Suppressor macrophage treated with lipopolysaccharide for 1 hour (primary cell): Measurements from ENCODE around the gene PRDM16.

Experiments used
- DNase-seq, 3 donors: peaks; one replicate each; pipeline ENCODE4 v3.0.0-alpha.2; 2020 to 2022

PRDM16 gene

GRCh38 chr1:3068564-3069431 is at the start of gene PRDM16:
TSS of gene PRDM16 (plus strand) at chr1:3069203. CDS start at chr1:3069260, 57 bp downstream.
- peak in 1 of 3 donors; percentile 24 for DNase-seq

GRCh38 chr1:3019516-3020051 is 49.4 kb upstream of the PRDM16 start:
- no peak for DNase-seq

GRCh38 chr1:3020263-3020909 is 48.6 kb upstream of the PRDM16 start:
- no peak for DNase-seq

GRCh38 chr1:3021233-3021671 is 47.8 kb upstream of the PRDM16 start, which contains the start of gene ACTRT2:
TSS of gene ACTRT2 (plus strand) at chr1:3021467. CDS start at chr1:3021687, 220 bp downstream.
- DNase-seq = no peak

DNA sequence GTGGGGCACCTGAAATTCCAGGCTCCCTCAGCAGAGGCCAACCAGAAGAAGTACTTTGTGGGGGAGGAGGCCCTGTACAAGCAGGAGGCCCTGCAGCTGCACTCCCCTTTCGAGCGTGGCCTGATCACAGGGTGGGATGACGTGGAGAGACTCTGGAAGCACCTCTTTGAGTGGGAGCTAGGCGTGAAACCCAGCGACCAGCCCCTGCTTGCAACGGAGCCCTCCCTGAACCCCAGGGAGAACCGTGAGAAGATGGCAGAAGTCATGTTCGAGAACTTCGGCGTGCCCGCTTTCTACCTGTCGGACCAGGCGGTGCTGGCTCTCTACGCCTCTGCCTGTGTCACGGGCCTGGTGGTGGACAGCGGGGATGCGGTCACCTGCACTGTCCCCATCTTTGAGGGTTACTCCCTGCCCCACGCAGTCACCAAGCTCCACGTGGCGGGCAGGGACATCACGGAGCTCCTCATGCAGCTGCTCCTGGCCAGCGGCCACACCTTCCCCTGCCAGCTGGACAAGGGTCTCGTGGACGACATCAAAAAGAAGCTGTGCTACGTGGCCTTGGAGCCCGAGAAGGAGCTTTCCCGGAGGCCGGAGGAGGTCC is 47.1 kb upstream of the PRDM16 start:
- DNase-seq = no peak

GRCh38 chr1:3022511-3022973 is 46.5 kb upstream of the PRDM16 start:
- no peak for DNase-seq

DNA sequence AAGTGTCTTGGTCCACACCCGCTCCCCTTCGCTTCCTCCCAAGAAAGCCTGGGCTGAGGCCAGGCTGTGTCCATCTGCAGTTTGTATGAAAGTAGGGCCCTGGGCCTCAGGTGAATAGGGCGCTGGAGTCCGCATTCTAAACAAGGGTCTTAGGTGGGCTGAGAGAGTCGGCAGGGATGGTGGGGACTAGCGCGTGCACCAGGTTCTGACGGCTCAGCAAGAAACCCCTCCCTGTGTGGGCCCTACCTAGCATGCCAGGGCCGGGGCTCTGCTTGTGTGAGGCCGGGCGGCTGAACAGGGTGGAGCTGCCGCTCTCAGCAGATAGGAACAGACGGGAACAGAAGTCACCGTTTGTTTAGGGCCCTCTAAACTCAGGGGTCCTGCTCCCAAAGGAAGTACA is 46.0 kb upstream of the PRDM16 start:
- no peak for DNase-seq

- no peak for DNase-seq
Measured at GRCh38 chr1:3024019-3024418, 45.0 kb upstream of the PRDM16 start.

GRCh38 chr1:3024588-3024987 is 44.4 kb upstream of the PRDM16 start:
- DNase-seq = no peak

DNA sequence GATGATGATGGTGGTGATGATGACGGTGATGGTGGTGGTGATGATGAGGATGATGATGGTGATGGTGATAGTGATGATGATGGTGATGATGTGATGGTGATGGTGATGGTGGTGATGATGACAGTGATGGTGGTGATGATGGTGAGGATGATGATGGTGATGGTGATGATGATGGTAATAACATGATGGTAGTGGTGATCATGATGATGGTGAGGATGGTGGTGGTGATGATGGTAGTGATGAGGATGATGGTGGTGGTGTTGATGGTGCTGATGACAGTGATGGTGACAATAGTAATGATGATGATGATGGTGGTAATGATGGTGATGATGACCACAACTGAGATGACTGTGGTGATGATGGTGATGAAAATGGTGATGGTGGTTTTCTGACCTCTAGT is 42.9 kb upstream of the PRDM16 start:
- no peak for DNase-seq

DNA sequence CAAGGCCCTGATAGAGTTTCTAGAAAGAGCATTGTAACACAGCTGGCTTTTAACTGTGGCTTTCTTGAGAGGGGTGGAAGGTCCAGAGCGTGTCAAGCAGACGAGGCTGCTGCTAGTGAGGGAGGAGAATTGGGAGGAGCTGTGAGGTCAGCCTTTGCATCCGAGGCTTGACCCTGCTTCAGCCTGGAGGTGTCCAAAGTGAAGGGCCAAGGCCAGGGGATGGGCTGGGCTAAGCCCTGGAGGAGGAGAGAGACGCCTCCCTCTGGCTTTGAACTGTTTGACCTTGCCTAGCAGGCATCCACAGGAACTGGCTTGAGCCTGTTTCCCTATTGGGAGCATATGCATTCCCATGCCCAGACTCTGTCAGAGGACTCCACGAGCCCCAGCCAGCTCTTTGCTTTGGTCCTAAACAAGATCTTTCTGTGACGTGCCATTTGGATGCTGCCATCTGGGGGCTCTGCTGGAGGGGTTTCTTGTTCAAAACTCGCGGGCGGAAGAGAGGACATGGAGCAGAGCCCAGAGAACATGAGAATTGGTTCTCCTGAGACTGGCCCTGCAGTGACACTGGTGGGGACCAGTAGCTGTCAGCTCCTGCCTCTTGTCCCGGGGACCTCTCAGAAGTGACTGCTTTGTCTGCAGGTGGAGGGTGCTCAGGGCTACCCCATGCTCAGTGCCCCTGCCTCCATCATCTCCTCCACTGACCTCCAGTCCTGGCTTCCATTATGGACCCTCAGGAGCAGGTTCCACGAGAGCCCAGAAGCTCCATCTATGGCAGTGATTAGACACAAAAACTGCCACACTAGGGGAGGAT is 42.2 kb upstream of the PRDM16 start:
- DNase-seq = no peak

DNA sequence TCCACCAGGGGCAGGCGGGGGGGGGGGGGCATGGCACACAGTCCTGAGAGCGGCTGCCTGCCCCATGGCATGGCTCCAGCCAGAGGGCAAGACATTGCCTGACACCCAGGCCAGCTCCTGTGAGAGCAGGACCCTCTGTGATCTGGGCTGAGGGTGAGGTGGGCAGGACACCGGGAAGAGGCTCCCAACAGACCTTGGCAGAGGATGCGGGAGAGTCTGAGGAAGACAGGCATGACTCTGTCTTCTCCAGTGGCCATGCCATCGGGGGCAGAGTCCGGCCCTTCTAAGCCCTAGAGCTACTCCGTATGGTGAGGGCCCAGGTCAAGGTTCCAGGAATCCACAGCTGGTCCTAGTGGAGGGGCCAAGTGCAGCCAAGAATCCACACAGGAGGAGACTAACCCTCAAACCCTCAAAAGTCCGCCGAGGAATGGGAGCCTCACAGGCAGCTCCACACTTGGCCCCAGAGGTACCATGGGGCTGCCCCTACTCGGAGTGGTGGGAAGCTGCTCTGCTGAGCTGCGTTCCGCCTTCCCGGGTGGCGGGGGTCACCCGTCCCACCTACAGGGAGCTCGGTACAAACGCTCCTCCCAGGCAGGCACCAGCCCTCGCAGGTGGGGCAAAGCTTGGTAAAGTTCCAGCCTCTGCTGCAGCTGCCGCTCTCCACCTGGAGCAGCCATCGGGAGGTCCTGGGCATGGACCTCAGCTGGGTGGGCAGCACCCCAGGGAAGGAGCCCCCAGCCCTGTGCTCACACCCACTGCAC is 41.2 kb upstream of the PRDM16 start:
- DNase-seq = no peak

DNA sequence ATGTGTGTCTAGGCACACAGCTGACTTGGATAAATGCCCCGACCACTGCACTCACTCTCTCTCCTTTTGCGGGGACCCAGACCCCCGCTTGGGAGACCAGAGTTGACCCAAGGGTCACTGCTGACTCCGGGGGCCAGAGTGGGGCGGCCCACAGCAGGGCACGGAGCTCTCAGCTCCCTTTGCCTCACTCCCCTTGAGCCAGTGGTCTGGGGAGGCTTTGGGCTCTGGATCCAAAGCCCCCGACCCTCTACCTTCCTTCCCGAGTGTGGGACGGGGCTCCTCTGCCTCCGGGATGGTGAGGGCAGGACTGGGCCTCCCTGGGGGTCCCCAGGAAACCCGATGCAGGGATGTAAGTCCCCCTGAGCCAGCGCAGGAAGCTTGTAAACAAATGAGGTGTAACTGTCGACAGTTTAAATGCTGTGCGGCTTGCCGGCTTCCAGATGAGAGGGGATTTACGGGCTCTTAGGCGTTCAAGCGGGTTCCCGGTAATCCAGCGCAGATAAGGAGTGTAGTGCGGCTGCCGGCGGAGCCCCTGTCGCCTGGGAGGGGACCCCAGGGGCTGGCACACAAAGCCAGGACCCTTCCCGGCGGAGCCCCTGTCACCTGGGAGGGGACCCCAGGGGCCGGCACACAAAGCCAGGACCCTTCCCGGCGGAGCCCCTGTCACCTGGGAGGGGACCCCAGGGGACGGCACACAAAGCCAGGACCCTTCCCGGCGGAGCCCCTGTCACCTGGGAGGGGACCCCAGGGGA is 40.3 kb upstream of the PRDM16 start:
- no peak for DNase-seq

DNA sequence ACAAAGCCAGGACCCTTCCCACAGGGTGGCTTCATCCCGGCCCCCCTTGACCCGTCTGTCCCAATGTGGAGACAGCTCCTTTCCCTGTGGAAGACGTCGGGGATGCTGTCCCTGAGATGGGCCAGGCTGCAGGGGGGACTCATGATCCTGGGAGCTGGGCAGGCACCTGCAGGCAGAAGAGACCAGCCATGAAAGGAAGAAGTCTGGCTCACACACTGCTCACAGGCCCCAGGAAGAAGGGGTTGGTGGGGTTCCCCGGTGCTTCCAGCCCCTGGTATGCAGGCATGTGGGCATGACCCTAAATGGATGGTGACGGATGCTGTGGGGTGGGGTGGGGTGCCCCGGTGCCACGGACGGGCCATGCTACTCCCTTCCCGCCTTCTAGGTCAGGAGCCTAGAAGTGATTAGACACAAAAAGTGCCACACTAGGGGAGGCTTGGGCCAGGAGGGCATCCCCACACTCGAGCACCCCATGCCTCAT is 39.5 kb upstream of the PRDM16 start:
- no peak for DNase-seq

DNA sequence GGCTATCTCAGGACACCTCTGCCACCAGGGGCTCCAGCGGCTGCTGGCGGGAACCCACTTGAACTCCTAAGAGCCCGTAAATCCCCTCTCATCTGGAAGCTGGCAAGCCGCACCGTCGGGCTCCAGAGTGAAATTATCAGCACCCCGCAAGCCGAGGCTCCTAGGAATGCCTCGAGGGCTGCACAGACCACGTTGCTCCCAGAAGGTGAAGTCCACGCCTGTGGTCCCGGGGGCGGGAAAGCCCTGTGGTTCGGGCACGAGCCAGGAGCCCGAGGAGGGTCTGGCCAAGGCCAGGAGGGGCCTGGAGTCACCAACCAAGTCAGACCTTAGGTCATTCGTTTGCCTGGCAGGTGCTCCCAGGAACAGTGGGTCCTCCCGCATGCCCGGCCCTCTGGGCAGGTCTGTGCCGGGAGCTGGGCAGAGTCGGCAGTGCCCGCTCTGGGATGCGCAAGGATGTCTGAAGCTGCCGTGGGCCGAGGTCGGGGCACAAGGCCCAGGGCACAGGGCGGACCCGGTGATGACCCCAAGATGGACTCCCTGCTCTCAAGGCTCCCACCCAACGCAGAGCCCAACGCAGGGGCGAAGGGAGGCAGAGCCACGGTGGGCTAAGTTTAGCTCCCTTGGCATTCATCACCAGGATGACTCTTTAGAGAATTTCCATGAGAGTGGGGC is 38.9 kb upstream of the PRDM16 start:
- DNase-seq = no peak

DNA sequence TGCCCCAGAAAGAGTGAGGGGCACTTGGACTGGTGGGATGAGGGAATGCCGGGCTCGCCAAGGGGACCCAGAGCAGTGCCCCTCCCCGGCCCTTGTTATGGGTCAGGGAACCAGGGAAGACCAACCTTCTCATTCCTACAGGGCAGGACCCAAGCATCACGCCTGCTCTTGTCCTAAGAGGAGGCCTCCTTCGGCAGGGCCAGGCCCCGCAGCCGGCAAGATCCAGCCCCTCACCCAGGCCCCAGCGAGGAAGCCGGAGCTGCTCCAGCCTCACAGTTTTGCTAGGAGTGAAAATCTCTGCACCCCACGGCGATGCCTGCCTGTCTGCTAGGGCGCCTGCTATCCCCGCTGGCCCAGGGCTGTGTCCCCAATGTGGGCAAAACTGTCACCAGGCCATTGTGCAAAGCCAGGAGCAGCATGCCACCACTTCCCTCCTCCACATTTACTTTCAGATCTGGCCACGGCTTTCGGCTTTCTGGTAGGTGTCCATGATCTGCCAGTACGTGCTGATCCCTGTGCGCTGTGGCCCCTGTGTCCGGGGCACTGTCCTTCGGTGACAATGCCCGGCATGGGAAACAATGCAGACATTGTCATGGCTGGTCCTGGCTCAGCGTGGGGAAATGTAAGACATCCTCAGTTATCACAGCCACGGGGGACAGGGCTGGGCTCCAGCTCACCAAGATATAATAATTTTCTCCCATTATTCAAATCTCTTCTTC is 38.2 kb upstream of the PRDM16 start:
- no peak for DNase-seq

- DNase-seq = no peak
Measured at GRCh38 chr1:3031401-3032221, 37.4 kb upstream of the PRDM16 start.

DNA sequence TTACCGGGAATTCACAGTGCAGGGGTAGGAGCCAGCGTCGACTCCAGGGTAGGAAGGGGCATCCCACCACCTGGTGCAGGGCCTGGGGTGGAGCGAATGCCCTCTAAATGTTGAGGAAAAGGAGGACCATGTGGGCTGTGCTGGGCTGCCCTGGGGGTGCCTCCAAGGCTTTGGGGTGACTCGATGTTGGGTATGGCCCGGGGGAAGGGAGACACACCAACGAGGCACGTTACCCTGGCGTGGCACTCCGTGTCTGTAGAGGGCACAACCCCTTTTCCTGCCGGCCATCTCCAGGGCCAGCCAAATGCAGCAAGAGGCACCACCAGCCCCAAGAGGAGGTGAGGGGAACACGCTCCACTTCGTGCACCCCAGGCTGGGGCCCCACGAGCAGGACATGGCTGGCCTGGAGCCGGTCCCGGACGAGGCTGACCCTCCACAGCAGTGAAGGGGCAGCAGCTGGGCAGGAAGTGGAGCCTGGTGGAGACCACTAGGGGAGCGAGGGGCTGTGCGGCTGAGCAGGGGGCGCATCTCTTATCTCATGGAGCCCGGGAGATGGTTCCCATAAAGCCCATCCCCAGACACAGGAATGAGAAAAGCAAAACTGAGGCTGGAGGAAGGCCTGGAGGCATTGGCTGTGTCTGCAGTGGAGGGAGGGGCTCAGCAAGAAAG is 36.5 kb upstream of the PRDM16 start:
- no peak for DNase-seq
